NB4 (cell line): ENCODE results near the gene PAK6.

Experiments
- DNase-seq: peaks from one replicate; pipeline ENCODE4 v3.0.0; 2010; ENCODE audit warnings: low read depth
- H3K4me3 ChIP-seq: one replicate; pipeline ENCODE4 v1.5.1; 2011; ENCODE audit warnings: mild to moderate bottlenecking, low read depth, low read length, moderate library complexity
- CTCF ChIP-seq: IDR thresholded peaks from one replicate; pipeline ENCODE4 v1.5.1; 2012; ENCODE audit warnings: low read depth, low read length
- MAX ChIP-seq: IDR thresholded peaks from 2 replicates; pipeline ENCODE4 v1.6.1; 2011; ENCODE audit warnings: low read depth, low read length
- MYC ChIP-seq: IDR thresholded peaks from 2 replicates; pipeline ENCODE4 v1.6.1; 2011; ENCODE audit warnings: low read depth, low read length
- POLR2A ChIP-seq: IDR thresholded peaks from 2 replicates; pipeline ENCODE4 v1.6.1; 2011; ENCODE audit warnings: mild to moderate bottlenecking; ENCODE audit not compliant: insufficient read length; ENCODE audit errors: extremely low read depth

Gene PAK6

DNA sequence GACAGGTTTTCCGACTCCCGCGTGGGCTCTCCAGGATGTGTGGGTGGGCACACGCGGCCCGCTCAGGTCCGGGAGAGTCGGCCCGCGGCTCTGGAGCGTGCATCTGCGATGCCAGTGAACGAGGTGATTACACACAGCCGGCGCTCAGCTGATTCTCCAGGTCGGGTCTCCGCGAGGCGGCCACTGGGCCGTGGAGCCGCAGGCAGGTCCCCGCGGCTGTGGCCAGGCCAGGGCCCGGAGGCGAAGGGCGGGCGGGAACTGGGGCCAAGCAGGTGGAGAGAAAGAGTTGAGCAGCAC is 13.2 kb downstream of the PAK6 start:
- no peak for DNase-seq
- H3K4me3 ChIP-seq = no peak overlapping the region
- no peak for TF ChIP-seq CTCF

DNA sequence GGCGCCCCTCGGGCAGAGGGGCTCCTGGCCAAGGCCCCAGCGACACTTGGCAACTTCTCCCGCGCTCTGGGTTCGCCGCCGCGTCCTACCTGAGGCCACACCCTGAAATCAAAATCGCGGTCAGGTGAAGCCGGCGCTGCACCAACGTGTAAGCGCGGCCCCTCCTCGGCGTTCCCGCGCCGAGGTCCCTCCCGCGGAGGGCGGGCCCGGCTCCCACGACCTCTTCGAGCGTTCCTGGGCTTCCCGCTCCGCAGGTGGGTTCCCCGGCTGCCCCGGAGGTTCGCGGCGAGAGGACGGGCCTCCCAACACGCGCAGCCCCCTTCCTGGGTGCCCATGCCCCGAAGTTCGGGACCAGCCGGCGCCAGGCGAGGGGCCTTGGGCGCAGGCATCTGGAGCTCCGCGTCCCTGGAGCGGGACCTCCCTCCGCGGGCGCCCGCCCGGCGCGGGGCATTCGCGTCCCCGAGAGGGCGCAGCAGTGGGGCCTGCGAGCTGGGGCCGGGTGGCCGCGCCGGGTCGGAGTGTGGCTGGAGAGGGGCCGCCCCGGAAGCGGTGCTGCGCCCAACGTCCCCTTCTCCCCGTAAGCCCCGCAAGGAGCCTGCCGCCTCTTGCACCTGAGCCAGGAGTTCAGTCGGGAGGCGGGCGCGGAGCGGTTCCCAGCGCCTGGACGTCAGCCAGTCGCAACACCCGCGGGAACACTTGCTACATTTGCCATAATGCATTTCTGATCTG is 13.7 kb downstream of the PAK6 start:
- no peak overlapping the region for H3K4me3 ChIP-seq
- no peak for DNase-seq
- TF ChIP-seq MAX (no peak), MYC (no peak), POLR2A (no peak), CTCF (no peak)

DNA sequence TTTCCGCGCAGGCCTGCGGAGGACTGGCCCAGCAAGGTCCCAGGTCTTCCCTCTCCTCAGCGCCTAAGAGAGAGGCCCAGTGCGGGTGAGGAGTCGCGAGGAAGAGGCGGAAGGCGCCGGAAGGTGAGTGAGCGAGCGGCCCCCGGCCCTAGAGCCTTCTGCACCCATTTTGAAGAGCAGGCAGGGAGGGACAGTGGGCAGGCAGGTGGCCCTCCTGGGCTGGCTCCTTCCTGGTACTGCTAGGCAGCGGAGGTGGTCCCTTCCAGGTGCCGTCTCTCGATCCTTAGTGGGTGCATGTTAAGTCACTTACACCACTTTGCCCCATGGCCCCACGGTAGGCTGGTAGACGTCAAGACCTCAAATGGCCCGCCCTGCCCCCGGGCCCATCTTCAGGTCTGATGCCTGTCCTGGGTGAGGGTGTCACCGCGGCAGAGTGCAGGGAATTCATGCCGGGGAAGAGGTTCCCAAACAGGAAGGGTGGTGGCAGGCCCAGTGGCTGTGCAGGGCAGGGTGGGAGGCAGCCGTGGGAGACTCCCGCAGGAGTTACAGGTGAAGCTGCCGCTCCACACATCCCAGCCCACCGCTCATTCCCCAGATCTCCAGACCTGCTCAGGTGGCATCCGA is 14.4 kb downstream of the PAK6 start:
- H3K4me3 ChIP-seq = no peak overlapping the region
- no peak for DNase-seq
- no peak for TF ChIP-seq MAX
- no peak for TF ChIP-seq CTCF
- TF ChIP-seq MYC = no peak
- TF ChIP-seq POLR2A = no peak

- H3K4me3 ChIP-seq = no peak overlapping the region
- no peak for TF ChIP-seq MYC
- no peak for TF ChIP-seq MAX
- no peak for TF ChIP-seq CTCF
- no peak for TF ChIP-seq POLR2A
- no peak for DNase-seq
These were observed 15.6 kb downstream of the PAK6 start for GRCh38 chr15:40254452-40254851.

DNA sequence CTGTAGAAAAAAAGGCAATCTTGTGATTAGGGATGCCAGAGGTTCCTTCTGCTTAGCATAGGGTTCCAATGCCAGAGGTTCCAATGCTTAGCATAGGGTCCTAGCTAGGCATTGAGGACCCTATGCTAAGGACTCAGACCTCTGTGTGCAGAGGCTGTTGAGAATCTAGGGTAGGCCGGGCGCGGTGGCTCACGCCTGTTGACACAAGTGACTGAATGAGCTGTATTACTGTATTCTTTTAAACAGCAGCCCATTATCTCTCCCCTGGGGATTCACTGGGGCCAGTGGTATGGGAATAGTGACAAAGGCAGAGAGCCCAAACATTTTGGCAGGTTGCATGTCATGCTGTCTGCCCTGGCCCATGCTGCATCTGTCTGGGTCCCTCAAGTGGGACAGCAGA is 16.2 kb downstream of the PAK6 start:
- no peak for DNase-seq
- TF ChIP-seq MAX (no peak), POLR2A (no peak), MYC (no peak), CTCF (no peak)
- H3K4me3 ChIP-seq = no peak overlapping the region
